ENCODE results near the gene ACP6. TPM values are rescaled to one million over a fixed set of nuclear protein-coding genes. Genes with fewer than 3 reads are reported as not detected.
A peak's percentile ranks its signal among the peaks of the same experiment; 100 is the strongest.

Gene ACP6
- total and polyA plus RNA-seq, 2 of the 13 experiments (the other 11 are each of a cell fraction or from before 2014, with no cell fraction given): 18.1 to 33.7 TPM

DNA sequence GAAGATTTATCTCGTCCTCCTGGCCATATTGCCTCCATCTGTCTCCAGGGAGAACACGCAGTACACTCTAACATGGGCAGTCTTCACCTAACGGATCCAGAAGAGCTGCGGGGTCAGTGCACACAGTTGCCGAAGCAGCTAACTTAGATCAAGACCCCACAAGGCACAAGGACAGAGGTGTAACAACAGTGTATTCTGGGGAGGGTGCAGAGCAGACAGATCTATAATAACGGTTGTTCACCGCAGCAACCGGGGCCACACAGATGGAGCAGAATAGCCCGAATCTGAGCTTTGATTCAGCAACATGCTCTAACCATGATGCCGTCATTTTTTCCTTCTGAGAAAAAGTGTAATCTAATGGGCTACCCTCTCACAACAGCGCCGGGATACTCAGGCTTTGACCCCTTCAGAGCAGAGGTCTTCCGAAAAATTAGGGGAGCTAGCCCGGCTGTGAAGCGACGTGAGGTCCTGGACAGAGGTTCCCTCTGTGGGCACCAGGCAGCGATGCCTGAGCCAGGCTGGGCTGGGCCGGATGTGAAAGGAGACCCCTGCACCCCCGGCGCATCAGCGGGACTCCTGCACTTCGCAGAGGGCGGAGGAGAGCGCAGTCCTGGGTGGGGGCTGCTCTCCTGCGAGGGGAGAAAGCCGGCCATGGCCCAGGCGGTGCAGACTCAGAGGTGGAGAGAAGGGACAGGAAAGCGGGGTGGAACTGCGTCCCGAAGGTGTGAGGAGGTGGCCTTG is 71.5 kb downstream of the ACP6 start (continued):
- TF ChIP-seq GABPB1 (CRISPR knock-in tag; IDR thresholded peaks at IDR 0.05) (peak; percentile 67; the same call in 1 of the 2 replicates), ZNF569 (CRISPR knock-in tag; IDR thresholded peaks at IDR 0.05; ENCODE audit: borderline replicate concordance) (no peak), ZNF136 (CRISPR knock-in tag; IDR thresholded peaks at IDR 0.05; ENCODE audit: low read depth) (no peak), PPARG (CRISPR knock-in tag; conservative IDR thresholded peaks at IDR 0.05) (no peak), FOXO4 (CRISPR knock-in tag; conservative IDR thresholded peaks at IDR 0.05) (no peak), SSRP1 (CRISPR knock-in tag; IDR thresholded peaks at IDR 0.05) (no peak), ZNF775 (CRISPR knock-in tag; IDR thresholded peaks at IDR 0.05; ENCODE audit: borderline replicate concordance) (no peak), TP53 (CRISPR knock-in tag; conservative IDR thresholded peaks at IDR 0.05) (no peak), RAD51 (IDR thresholded peaks at IDR 0.05; ENCODE audit: borderline replicate concordance) (no peak), TBX3 (IDR thresholded peaks at IDR 0.05; ENCODE audit: borderline replicate concordance) (no peak), ELF4 (CRISPR knock-in tag; IDR thresholded peaks at IDR 0.05; ENCODE audit: borderline replicate concordance) (no peak), NFYC (CRISPR knock-in tag; IDR thresholded peaks at IDR 0.05) (no peak), ZNF205 (CRISPR knock-in tag; IDR thresholded peaks at IDR 0.05) (no peak), ZSCAN9 (CRISPR knock-in tag; IDR thresholded peaks at IDR 0.05; ENCODE audit: borderline replicate concordance) (no peak), HNRNPUL1 (IDR thresholded peaks at IDR 0.05; ENCODE audit: low read depth, low read length) (no peak), ZNF329 (CRISPR knock-in tag; IDR thresholded peaks at IDR 0.05; ENCODE audit: low read depth) (no peak), ZNF101 (CRISPR knock-in tag; IDR thresholded peaks at IDR 0.05; ENCODE audit: borderline replicate concordance, low read depth) (no peak), ZNF878 (CRISPR knock-in tag; IDR thresholded peaks at IDR 0.05) (no peak), FOXK2 (IDR thresholded peaks at IDR 0.05) (no peak), CHD2 (IDR thresholded peaks at IDR 0.05; ENCODE audit: low read depth, low read length) (no peak), ZBTB20 (CRISPR knock-in tag; IDR thresholded peaks at IDR 0.05; ENCODE audit: borderline replicate concordance, low read depth) (no peak), POLR2A (IDR thresholded peaks at IDR 0.05; ENCODE audit: insufficient read depth in 1 of 2, low read depth in 2 of 2, low read length in 2 of 2) (no peak), ZMYM4 (CRISPR knock-in tag; IDR thresholded peaks at IDR 0.05) (no peak), HNRNPH1 (optimal IDR thresholded peaks at IDR 0.05; ENCODE audit: low read depth, low read length) (no peak), ZBTB21 (CRISPR knock-in tag; IDR thresholded peaks at IDR 0.05) (no peak), ZNF572 (CRISPR knock-in tag; IDR thresholded peaks at IDR 0.05) (0 out of 2 replicates have a peak, but pooled peaks have one; percentile 64), ZNF484 (CRISPR knock-in tag; IDR thresholded peaks at IDR 0.05; ENCODE audit: borderline replicate concordance, low read depth) (no peak), KMT2A (CRISPR knock-in tag; IDR thresholded peaks at IDR 0.05) (no peak), HES4 (CRISPR knock-in tag; IDR thresholded peaks at IDR 0.05; ENCODE audit: borderline replicate concordance) (no peak)
- TF ChIP-seq, protein P1, sequence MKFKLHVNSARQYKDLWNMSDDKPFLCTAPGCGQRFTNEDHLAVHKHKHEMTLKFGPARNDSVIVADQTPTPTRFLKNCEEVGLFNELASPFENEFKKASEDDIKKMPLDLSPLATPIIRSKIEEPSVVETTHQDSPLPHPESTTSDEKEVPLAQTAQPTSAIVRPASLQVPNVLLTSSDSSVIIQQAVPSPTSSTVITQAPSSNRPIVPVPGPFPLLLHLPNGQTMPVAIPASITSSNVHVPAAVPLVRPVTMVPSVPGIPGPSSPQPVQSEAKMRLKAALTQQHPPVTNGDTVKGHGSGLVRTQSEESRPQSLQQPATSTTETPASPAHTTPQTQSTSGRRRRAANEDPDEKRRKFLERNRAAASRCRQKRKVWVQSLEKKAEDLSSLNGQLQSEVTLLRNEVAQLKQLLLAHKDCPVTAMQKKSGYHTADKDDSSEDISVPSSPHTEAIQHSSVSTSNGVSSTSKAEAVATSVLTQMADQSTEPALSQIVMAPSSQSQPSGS (CRISPR knock-in tag; IDR thresholded peaks at IDR 0.05): no peak
- TF ChIP-seq, protein P2, sequence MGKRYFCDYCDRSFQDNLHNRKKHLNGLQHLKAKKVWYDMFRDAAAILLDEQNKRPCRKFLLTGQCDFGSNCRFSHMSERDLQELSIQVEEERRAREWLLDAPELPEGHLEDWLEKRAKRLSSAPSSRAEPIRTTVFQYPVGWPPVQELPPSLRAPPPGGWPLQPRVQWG (CRISPR knock-in tag; IDR thresholded peaks at IDR 0.05; ENCODE audit: borderline replicate concordance, low read depth): no peak
